ENCODE data around the gene NEK9.

GRCh38 chr14:75107186-75107585 is 19.7 kb downstream of the NEK9 start:
- no peak for TF ChIP-seq EZH2 (IDR thresholded peaks at IDR 0.05; ENCODE audit: borderline replicate concordance, insufficient read depth, low read depth, low read length, poor library complexity, severe bottlenecking)
- TF ChIP-seq, protein P1, sequence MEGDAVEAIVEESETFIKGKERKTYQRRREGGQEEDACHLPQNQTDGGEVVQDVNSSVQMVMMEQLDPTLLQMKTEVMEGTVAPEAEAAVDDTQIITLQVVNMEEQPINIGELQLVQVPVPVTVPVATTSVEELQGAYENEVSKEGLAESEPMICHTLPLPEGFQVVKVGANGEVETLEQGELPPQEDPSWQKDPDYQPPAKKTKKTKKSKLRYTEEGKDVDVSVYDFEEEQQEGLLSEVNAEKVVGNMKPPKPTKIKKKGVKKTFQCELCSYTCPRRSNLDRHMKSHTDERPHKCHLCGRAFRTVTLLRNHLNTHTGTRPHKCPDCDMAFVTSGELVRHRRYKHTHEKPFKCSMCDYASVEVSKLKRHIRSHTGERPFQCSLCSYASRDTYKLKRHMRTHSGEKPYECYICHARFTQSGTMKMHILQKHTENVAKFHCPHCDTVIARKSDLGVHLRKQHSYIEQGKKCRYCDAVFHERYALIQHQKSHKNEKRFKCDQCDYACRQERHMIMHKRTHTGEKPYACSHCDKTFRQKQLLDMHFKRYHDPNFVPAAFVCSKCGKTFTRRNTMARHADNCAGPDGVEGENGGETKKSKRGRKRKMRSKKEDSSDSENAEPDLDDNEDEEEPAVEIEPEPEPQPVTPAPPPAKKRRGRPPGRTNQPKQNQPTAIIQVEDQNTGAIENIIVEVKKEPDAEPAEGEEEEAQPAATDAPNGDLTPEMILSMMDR (IDR thresholded peaks at IDR 0.05) = no peak

Measured in B cell (primary cell).